DND-41 (cell line): ENCODE measurements around the gene ARHGEF4.

ENCODE experiments used
- CTCF ChIP-seq: IDR thresholded peaks from 2 replicates; pipeline ENCODE4 v1.5.1; 2012; ENCODE audit warnings: borderline replicate concordance, low read length, moderate library complexity, mild to moderate bottlenecking; ENCODE audit not compliant: poor library complexity, severe bottlenecking; ENCODE audit errors: extremely low read depth
- EZH2 ChIP-seq: IDR thresholded peaks from 3 replicates; pipeline ENCODE4 v1.6.1; 2012; ENCODE audit warnings: borderline replicate concordance, low read depth, mild to moderate bottlenecking, moderate library complexity, low read length, inconsistent platforms; ENCODE audit not compliant: severe bottlenecking

DNA sequence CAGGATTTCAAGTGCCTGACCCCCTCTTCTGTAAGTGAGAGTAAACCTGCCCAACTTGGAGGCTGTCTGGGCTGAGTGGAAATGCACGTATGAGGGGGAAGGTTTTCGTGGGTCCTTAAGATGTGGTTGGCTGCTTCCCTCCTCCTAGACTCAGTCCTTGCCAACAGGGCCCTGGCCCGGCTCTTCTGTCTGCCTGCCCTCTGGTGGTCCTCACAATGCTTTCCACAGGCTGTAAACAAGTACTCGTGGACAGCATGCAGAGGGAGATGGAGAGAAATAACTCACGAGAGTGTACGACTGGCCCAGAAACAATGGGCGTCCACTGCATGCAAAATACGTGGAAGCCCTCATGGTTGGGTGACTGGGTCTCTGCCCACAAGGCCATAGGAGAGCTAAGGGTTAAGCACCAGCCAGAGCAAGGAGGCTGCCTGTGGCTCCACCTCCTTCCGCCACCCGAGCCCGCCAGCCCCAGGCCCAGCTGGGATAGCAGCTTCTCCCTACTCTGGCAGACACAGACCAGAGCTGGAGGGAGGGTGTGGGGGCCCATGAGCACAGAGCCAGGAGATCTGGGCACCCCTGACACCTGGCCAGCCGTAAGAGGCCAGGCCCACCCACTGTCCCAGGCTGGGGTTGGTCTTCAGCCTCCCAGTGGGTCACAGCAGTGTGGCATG, 17.0 kb upstream of the ARHGEF4 start:
- TF ChIP-seq EZH2 (no peak), CTCF (no peak)
